IPS DF 4.7 (cell line): Measurements from ENCODE around the gene LSM7.
"Not testable (repeated sequence)": the region's sequence is repeated elsewhere in the genome, so short reads cannot be mapped to it uniquely, and the experiment has no call there.

Source experiments
- DNase-seq: peaks from one replicate; pipeline ENCODE4 v3.0.0-alpha.2; 2013; ENCODE audit warnings: low spot score; ENCODE audit errors: extremely low read depth

LSM7 gene

DNA sequence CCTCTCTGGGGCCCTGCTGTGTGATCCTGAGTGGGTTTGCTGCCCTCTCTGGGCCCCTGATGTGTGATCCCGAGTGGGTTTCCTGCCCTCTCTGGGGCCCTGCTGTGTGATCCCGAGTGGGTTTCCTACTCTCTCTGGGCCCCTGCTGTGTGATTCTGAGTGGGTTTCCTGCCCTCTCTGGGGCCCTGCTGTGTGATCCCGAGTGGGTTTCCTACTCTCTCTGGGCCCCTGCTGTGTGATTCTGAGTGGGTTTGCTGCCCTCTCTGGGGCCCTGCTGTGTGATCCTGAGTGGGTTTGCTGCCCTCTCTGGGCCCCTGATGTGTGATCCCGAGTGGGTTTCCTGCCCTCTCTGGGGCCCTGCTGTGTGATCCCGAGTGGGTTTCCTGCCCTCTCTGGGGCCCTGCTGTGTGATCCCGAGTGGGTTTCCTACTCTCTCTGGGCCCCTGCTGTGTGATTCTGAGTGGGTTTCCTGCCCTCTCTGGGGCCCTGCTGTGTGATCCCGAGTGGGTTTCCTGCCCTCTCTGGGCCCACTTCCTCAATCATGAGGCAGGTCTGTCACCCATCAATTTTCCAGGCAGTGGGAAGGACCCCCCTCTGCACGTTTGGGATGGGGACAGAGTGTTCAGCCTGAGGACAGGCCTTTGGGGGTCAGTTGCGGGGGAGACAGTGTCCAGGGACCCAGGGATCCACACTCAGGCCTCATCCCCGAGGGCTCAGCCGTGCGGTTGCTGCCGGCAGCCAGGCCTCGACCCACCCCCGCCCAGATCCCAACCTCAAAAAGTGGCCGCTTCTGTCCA is 46.9 kb downstream of the LSM7 start:
- not testable (repeated sequence) for DNase-seq

DNA sequence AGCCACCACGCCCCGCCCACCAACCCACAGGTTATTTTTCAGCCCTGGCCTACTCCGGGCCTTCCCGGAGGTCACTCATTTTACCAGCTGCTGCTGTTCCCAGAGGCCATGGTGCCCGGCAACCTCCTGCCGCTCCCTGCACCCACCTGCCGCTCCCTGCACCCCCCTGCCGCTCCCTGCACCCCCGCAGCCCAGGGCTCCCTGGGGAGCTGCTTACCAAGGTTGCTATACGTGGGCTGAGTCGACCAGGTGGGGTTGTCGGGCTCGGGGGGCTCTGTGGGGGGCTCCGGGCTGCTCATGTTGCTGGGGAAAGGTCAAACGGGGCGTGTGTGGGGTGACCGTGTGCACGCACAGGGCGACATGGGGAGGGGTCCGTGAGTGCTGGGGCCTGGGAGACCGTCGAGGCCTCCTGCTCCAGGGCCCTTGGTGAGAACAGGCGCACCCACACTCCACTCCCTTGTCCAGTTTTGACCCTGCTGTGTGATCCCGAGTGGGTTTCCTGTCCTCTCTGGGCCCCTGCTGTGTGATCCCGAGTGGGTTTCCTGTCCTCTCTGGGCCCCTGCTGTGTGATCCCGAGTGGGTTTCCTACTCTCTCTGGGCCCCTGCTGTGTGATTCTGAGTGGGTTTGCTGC is 47.6 kb downstream of the LSM7 start:
- no peak for DNase-seq

DNA sequence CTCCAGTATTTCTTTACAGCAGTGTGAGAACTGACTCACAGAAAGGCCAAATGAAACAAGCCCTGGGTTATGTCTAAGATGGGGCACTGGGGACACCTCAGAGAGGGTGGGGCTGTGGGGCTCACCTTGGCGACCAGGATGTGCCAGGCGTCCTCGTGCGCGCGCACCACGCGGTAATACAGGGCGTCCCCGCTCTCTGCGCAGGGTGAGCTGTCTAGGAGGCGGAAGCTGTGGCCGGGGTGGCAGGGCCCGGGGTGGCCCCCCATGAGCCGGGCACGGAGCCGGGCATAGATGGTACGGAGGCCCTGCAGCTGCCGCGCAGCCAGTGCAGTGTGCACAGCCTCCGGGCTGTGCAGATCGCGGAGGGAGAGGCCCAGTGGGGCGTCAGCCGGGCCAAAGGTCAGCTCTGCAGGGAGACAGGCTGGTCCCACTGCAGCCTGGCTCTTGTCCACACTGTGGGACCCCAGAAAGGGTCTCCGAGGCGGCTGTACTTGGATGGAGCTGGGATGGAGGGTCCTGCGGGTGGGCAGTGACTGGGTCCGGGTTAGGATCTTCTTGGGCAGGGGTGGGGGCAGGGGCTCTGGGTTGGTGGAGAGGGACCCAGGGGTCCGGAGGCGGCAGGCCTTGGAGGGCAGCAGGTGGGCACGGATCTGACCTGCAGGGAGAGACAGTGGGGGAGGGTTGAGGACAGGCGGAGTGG is 49.8 kb downstream of the LSM7 start:
- DNase-seq = no peak

DNA sequence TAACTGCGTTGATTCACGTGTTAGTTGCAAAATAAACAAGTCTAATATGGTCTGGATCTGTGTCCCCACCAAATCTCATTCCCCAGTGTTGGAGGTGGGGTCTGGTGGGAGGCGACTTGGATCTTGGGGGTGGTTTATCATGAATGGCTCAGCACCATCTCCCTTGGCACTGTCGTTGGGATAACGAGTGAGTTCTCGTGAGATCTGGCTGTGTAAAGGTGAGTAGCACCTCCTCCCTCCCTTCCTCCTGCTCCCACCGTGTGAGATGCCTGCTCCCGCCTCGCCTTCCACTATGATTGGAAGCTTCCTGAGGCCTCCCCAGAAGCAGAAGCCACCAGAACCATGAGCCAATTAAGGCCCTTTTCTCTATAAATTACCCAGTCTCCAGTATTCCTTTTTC is 51.2 kb downstream of the LSM7 start:
- no peak for DNase-seq

DNA sequence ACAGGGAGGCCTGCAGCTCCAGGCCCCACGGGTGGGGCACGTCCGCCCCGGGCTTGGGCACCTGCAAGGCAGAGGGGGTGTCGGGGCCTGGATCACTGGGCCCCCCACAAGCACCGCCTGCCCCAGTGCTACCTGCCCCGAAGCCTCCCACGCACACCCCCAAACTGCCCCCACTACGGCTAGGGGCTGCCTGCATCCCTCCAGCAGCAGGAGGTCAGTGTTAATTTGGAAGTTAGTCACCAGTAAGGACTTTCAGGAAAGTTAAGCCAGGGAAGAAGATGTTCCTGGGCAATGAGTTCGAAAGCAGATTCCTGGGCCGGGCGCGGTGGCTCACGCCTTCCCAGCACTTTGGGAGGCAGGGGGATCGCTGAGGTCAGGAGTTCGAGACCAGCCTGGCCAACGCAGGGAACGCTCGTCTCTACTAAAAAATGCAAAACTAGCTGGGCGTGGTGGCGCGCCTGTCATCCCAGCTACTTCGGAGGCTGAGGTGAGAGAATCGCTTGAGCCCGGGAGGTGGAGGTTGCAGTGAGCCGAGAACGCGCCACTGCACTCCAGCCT is 51.9 kb downstream of the LSM7 start:
- no peak for DNase-seq

DNA sequence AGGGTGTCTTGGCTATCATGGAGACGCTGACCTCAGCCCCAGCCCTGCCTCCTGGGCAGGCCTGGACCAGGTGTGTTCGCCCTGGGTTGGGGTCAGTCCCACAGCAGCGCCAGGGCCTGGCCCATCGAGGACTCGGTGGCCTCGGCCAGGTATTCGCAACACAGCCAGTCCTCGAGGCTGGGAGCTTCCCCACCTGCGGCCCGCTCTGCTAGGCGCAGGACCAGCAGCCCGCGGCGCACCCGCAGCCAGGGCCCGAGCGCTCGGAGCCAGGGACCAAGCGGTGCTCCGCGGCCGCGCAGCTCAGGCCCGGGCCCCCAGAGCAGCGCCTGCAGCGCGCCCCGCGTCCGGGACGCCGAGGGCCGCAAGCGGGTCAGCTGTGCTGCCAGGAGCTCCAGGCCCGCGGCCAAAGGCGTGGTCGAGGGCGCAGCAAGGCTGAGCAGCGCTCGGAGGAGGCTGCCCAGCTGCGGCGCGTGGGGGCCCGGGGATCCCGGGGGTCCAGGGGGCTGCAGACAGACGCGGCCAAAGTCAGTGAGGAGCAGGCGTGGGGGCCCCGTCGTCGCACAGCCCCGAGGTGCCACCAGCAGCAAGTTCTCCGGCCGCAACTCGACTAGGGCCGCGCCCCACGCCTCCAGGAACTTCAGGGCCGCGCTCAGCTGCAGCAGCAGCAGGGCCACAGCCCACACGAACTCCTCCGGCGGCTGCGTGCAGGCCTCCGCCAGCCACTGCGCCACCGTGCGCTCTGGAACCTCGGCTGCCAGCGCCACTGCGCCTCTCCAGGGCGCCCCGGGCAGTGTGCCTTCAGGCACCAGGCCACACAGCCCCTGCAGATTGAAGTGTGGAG is 52.6 kb downstream of the LSM7 start:
- DNase-seq = no peak

DNA sequence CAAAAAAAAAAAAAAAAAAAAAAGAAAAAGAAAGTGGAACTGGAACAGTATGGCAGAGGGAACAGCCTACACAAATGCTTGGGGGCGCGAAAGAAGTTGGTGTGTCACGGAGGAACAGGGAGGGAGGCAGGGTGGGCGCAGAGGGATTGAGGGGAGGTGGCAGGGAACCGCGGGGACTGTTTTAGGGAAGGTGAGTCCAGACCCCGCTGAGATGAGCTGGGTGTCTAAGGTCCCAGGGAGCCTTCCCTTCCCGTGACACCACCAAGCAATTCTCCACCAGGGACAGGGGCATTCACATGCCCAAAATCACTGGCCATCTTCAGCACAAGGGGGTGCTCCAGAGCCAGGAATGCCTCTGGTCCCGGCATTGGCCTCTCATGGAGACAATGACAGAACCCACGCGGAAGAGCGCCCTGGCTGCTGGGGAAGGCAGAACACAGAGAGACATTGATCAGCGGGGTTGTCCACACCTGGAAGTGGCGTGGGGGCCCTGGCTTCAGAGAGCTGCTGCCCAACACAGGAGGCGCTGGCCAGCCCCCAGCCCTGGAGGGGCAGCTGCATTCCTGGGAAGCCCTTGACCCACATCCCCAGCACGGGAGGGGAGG is 53.4 kb downstream of the LSM7 start:
- DNase-seq = no peak

DNA sequence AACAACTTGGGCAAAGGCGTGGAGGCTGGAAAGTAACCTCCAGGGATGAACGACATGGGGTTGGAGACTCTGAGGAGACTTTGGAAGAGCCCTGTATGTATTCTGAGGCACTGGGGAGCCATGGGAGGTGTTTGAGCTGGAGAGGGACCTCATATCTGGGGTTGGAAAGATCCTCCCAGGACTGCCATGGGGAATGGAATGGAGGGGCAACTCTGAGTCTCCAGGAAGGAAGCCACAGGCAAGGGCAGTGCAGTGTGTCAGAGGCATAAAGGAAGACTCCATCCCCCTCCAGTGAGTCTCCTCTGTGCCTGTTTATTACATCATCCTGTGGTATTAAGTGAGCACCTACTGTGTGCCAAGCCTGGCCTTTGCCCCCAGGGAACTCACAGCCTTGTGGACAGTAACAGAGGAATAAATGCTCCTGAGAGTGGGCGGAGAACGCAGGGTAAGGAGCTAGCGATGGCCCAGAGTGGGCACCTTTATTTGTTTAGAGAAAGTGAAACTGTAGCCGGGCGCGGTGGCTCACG is 54.1 kb downstream of the LSM7 start:
- no peak for DNase-seq

DNA sequence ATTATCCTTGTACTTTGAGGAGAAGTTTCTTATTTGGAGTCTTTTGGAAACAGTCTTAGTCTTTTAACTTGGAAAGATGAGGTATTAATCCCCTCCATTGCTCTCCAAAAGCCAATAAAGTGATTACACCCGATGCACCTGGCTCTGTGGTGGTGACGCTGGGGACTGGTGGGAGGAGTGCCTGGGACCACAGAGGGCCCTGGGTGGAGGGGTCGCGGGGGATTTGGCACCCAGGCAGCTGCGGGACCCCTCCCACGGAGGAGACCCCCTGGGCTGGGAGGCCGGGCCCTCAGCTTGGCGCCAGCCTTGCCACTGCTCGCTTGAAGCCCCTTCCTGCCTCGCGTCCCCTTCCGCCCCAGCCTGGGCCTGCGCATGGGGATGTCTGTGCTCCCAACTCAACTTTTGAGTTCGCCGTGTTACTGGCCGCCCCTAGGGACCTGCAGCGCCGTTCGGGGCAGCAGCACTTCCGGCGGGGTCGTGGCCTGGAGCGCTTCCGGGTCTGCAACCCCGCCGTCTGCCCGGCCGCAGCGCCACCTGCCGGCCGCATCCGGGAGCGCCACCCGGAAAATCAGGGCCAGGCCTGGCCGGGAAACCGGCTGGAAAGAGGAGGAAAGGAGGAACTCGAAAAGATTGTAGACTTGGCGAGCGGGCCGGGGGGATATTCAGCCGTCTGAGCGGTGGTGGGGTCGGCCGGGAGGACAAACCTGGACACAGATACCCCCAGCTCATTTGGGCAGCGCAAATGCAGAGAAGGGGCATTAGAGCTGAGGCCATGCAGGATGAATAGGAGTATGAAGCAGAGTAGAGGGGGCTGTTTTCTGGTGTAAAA is 54.8 kb downstream of the LSM7 start:
- no peak for DNase-seq
